HEK293 (cell line): ENCODE results near the gene RIMS3.

Source experiments
- CTCF ChIA-PET: fragments of 350-600 bp; formaldehyde crosslinking; extraction: SDS; loops from one replicate; lab custom pipeline; 2021; ENCODE audit warnings: antibody characterized with exemption; lab: Yijun Ruan, JAX
- POLR2A ChIA-PET: fragments of 300-600 bp; formaldehyde crosslinking; extraction: SDS; loops from one replicate; lab custom pipeline; 2020; ENCODE audit warnings: antibody characterized with exemption, inconsistent platforms; lab: Yijun Ruan, JAX
- H3K27ac ChIP-seq: fragments of 200-500 bp; sonication (Bioruptor generic); 2 replicates; pipeline ENCODE4 v1.5.1; 2014; ENCODE audit warnings: low read depth, low read length, control low read depth, inconsistent platforms; ENCODE audit errors: extremely low read depth
- H3K36me3 ChIP-seq, 2 experiments: fragments of 200-500 bp in 1 of 2; sonication (Bioruptor generic) in 1 of 2; 1 replicate in 1 of 2; 2 replicates in 1 of 2; pipeline ENCODE4 v1.5.1; 2014 to 2017; ENCODE audit warnings: inconsistent platforms in 2 of 2, low read length in 2 of 2; ENCODE audit not compliant: control insufficient read depth in 2 of 2, insufficient read depth in 1 of 2
- H3K4me1 ChIP-seq: fragments of 200-500 bp; sonication (Bioruptor generic); 2 replicates; pipeline ENCODE4 v1.5.1; 2014; ENCODE audit warnings: mild to moderate bottlenecking, low read length, inconsistent platforms; ENCODE audit not compliant: control insufficient read depth, insufficient read depth
- H3K4me3 ChIP-seq: 2 replicates; pipeline ENCODE4 v1.5.1; 2011; ENCODE audit warnings: low read depth, mild to moderate bottlenecking, control low read depth, low read length, moderate library complexity
- H3K9me3 ChIP-seq: fragments of 200-500 bp; sonication (Bioruptor generic); 2 replicates; pipeline ENCODE4 v1.5.1; 2014; ENCODE audit warnings: low read depth, low read length, inconsistent platforms; ENCODE audit not compliant: control insufficient read depth, insufficient read depth
- SP7 ChIP-seq: fragments of 450-650 bp; formaldehyde crosslinking; IDR thresholded peaks from 2 replicates; pipeline ENCODE4 v1.5.1; 2016; ENCODE audit warnings: missing biosample characterization, missing genetic modification characterization
- ZNF157 ChIP-seq: fragments of 450-650 bp; formaldehyde crosslinking; IDR thresholded peaks from 2 replicates; pipeline ENCODE4 v1.5.1; 2016; ENCODE audit warnings: missing biosample characterization, missing genetic modification characterization
- ZNF184 ChIP-seq: fragments of 450-650 bp; IDR thresholded peaks from 2 replicates; pipeline ENCODE4 v1.5.1; 2018; ENCODE audit warnings: missing biosample characterization, mild to moderate bottlenecking, missing genetic modification characterization
- ZNF211 ChIP-seq: fragments of 450-650 bp; formaldehyde crosslinking; IDR thresholded peaks from 2 replicates; pipeline ENCODE4 v1.5.1; 2016; ENCODE audit warnings: low read depth, missing biosample characterization, missing genetic modification characterization
- ZNF366 ChIP-seq: fragments of 450-650 bp; formaldehyde crosslinking; conservative IDR thresholded peaks from 2 replicates; pipeline ENCODE4 v1.5.1; 2016; ENCODE audit warnings: missing biosample characterization, missing genetic modification characterization
- ZNF670 ChIP-seq: fragments of 450-650 bp; formaldehyde crosslinking; IDR thresholded peaks from 2 replicates; pipeline ENCODE4 v1.5.1; 2016; ENCODE audit warnings: missing biosample characterization, missing genetic modification characterization, low read depth
- ZNF776 ChIP-seq: fragments of 450-650 bp; formaldehyde crosslinking; IDR thresholded peaks from 2 replicates; pipeline ENCODE4 v1.5.0; 2017; ENCODE audit warnings: missing biosample characterization, missing genetic modification characterization, borderline replicate concordance
- ZXDB ChIP-seq: fragments of 450-650 bp; formaldehyde crosslinking; IDR thresholded peaks from 2 replicates; pipeline ENCODE4 v1.5.1; 2016; ENCODE audit warnings: missing biosample characterization, missing genetic modification characterization
- TF ChIP-seq, protein P1 (sequence below): fragments of 450-650 bp; formaldehyde crosslinking; IDR thresholded peaks from 2 replicates; pipeline ENCODE4 v1.5.1; 2016; ENCODE audit warnings: missing biosample characterization, missing genetic modification characterization
- TF ChIP-seq, protein P2 (sequence below): fragments of 450-650 bp; formaldehyde crosslinking; IDR thresholded peaks from 2 replicates; pipeline ENCODE4 v1.5.1; 2016; ENCODE audit warnings: missing biosample characterization, missing genetic modification characterization
- TF ChIP-seq, protein P3 (sequence below): fragments of 450-650 bp; IDR thresholded peaks from 2 replicates; pipeline ENCODE4 v1.5.1; 2018; ENCODE audit warnings: missing biosample characterization, mild to moderate bottlenecking, missing genetic modification characterization
- TF ChIP-seq, protein P4 (sequence below): fragments of 450-650 bp; formaldehyde crosslinking; IDR thresholded peaks from 2 replicates; pipeline ENCODE4 v1.5.1; 2016; ENCODE audit warnings: missing biosample characterization, missing genetic modification characterization

Gene RIMS3

DNA sequence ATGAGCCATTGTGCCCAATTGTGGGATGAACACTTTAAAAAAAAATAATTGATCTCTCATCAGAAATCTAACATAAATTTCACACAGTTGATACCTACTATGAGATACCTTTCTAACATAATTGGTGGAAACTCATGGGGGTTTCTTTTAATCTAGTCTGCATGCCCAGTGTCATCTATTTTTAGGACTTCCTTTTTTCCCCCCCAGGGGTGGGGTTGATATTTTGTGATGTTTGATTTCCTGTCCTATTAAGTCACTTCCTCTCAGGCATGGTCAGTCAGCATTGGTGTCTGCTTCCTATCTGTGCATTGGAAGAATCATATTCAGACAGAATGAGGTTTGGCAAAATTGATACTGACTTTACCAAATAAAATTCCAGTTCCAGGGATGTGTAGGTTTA lies 47.5 kb upstream of the RIMS3 start:
- TF ChIP-seq ZNF157 (tag by site-specific recombination), result no peak
- TF ChIP-seq ZNF184 (tag by site-specific recombination), result no peak
- TF ChIP-seq, protein P1, sequence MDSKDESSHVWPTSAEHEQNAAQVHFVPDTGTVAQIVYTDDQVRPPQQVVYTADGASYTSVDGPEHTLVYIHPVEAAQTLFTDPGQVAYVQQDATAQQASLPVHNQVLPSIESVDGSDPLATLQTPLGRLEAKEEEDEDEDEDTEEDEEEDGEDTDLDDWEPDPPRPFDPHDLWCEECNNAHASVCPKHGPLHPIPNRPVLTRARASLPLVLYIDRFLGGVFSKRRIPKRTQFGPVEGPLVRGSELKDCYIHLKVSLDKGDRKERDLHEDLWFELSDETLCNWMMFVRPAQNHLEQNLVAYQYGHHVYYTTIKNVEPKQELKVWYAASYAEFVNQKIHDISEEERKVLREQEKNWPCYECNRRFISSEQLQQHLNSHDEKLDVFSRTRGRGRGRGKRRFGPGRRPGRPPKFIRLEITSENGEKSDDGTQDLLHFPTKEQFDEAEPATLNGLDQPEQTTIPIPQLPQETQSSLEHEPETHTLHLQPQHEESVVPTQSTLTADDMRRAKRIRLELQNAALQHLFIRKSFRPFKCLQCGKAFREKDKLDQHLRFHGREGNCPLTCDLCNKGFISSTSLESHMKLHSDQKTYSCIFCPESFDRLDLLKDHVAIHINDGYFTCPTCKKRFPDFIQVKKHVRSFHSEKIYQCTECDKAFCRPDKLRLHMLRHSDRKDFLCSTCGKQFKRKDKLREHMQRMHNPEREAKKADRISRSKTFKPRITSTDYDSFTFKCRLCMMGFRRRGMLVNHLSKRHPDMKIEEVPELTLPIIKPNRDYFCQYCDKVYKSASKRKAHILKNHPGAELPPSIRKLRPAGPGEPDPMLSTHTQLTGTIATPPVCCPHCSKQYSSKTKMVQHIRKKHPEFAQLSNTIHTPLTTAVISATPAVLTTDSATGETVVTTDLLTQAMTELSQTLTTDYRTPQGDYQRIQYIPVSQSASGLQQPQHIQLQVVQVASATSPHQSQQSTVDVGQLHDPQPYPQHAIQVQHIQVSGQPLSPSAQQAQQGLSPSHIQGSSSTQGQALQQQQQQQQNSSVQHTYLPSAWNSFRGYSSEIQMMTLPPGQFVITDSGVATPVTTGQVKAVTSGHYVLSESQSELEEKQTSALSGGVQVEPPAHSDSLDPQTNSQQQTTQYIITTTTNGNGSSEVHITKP (tag by site-specific recombination), result peak; percentile 30; the same call in 1 of the 2 replicates
- TF ChIP-seq, protein P2, sequence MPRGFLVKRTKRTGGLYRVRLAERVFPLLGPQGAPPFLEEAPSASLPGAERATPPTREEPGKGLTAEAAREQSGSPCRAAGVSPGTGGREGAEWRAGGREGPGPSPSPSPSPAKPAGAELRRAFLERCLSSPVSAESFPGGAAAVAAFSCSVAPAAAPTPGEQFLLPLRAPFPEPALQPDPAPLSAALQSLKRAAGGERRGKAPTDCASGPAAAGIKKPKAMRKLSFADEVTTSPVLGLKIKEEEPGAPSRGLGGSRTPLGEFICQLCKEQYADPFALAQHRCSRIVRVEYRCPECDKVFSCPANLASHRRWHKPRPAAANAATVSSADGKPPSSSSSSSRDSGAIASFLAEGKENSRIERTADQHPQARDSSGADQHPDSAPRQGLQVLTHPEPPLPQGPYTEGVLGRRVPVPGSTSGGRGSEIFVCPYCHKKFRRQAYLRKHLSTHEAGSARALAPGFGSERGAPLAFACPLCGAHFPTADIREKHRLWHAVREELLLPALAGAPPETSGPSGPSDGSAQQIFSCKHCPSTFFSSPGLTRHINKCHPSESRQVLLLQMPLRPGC, result no peak
- TF ChIP-seq ZNF211 (tag by site-specific recombination), result no peak
- TF ChIP-seq, protein P3, sequence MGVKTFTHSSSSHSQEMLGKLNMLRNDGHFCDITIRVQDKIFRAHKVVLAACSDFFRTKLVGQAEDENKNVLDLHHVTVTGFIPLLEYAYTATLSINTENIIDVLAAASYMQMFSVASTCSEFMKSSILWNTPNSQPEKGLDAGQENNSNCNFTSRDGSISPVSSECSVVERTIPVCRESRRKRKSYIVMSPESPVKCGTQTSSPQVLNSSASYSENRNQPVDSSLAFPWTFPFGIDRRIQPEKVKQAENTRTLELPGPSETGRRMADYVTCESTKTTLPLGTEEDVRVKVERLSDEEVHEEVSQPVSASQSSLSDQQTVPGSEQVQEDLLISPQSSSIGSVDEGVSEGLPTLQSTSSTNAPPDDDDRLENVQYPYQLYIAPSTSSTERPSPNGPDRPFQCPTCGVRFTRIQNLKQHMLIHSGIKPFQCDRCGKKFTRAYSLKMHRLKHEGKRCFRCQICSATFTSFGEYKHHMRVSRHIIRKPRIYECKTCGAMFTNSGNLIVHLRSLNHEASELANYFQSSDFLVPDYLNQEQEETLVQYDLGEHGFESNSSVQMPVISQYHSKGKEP (tag by site-specific recombination), result no peak
- no peak for TF ChIP-seq ZNF366 (tag by site-specific recombination)
- no peak for TF ChIP-seq ZXDB
- TF ChIP-seq, protein P4, sequence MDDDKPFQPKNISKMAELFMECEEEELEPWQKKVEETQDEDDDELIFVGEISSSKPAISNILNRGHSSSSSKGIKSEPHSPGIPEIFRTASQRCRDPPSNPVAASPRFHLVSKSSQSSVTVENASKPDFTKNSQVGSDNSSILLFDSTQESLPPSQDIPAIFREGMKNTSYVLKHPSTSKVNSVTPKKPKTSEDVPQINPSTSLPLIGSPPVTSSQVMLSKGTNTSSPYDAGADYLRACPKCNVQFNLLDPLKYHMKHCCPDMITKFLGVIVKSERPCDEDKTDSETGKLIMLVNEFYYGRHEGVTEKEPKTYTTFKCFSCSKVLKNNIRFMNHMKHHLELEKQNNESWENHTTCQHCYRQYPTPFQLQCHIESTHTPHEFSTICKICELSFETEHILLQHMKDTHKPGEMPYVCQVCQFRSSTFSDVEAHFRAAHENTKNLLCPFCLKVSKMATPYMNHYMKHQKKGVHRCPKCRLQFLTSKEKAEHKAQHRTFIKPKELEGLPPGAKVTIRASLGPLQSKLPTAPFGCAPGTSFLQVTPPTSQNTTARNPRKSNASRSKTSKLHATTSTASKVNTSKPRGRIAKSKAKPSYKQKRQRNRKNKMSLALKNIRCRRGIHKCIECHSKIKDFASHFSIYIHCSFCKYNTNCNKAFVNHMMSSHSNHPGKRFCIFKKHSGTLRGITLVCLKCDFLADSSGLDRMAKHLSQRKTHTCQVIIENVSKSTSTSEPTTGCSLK (tag by site-specific recombination), result no peak
- TF ChIP-seq, all 188 proteins: peak for 1
- peaks cover 0 to 9% of the 10 kb centered on the region in 2 experiments; a peak in 2 of 3 replicates for H3K36me3 ChIP-seq
- ChIA-PET POLR2A (no interaction called here), CTCF (no interaction called here)
- no peak overlapping the region for H3K27ac ChIP-seq
- H3K4me3 ChIP-seq, result no peak overlapping the region
- no peaks in the 10 kb centered on the region for H3K9me3 ChIP-seq
- peaks cover 12% of the 10 kb centered on the region for H3K4me1 ChIP-seq

DNA sequence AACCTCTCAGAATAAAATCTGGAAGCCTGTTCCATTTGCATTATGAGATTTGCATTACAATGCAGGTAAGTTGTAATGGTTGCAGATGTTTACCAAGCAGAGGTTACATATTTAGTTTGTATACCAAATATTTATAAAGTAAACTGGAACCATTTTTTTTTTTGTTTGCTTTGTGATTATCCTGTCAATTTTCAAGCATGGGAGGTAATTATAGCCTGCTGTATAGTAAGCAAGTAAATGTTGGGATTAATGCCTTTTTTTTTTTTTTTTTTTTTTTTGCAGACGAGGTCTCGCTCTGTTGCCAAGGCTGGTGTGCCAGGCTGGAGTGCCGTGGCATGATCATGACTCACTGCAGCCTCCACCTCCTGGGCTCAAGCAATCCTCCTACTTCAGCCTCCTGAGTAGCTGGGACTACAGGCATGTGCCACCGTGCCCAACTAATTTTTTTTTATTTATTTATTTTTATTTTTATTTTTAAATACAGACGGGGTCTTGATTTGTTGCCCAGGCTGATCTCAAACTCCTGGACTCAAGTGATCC lies 47.0 kb upstream of the RIMS3 start:
- Histone ChIP-seq H3K4me1 (peaks cover 12% of the 10 kb centered on the region), H3K27ac (no peak overlapping the region), H3K4me3 (no peak overlapping the region), H3K9me3 (no peaks in the 10 kb centered on the region), H3K36me3 (peaks cover 0 to 9% of the 10 kb centered on the region in 2 experiments; a peak in 2 of 3 replicates)
- no peak for TF ChIP-seq ZNF776 (tag by site-specific recombination)
- TF ChIP-seq ZNF670 (tag by site-specific recombination), result no peak
- TF ChIP-seq SP7 (tag by site-specific recombination), result peak; percentile 72
- ChIA-PET CTCF (interaction anchor here (1.0 kb wide), 1 partner anchor 9 kb away, joined by 4 read pairs; no protein-coding TSS in a partner anchor), POLR2A (interaction anchor here (4.8 kb wide), 1 partner anchor 22 kb away, joined by 42 read pairs; the partner anchor contains the start of gene NFYC)
